ENCODE measurements around the gene ACTL6A.

GRCh38 chr3:179591313-179591712, 28.6 kb downstream of the ACTL6A start:
- no peak for TF ChIP-seq RAD21 (IDR thresholded peaks at IDR 0.05; ENCODE audit: low read depth)
- no peak for TF ChIP-seq CEBPB (IDR thresholded peaks at IDR 0.05)
- no peak for TF ChIP-seq TAF1 (IDR thresholded peaks at IDR 0.05; ENCODE audit: low read depth)
- no peak for TF ChIP-seq CREB1 (IDR thresholded peaks at IDR 0.05; ENCODE audit: low read depth)

Measured in Ishikawa (cell line).